Trophoblast cell (in vitro differentiated cells and primary cell): Measurements from ENCODE around the gene COL25A1.

Source experiments
- DNase-seq, 2 donors: peaks; one replicate each; pipeline ENCODE4 v3.0.0-alpha.2; 2016
- H2AFZ ChIP-seq: 2 replicates; pipeline ENCODE4 v1.6.1; 2013; ENCODE audit warnings: low read length, moderate library complexity, mild to moderate bottlenecking; ENCODE audit not compliant: insufficient read depth, poor library complexity
- H2AK5ac ChIP-seq: 2 replicates; pipeline ENCODE4 v1.6.1; 2013; ENCODE audit warnings: mild to moderate bottlenecking, low read length
- H2BK120ac ChIP-seq: 2 replicates; pipeline ENCODE4 v1.6.1; 2013; ENCODE audit warnings: low read length, mild to moderate bottlenecking, moderate library complexity; ENCODE audit not compliant: insufficient read depth, poor library complexity
- H2BK12ac ChIP-seq: 2 replicates; pipeline ENCODE4 v1.6.1; 2013; ENCODE audit warnings: mild to moderate bottlenecking, low read length, moderate library complexity
- H2BK5ac ChIP-seq: 2 replicates; pipeline ENCODE4 v1.6.1; 2013; ENCODE audit warnings: low read length, low read depth, moderate library complexity, mild to moderate bottlenecking; ENCODE audit not compliant: poor library complexity
- H3K14ac ChIP-seq: 2 replicates; pipeline ENCODE4 v1.6.1; 2013; ENCODE audit warnings: mild to moderate bottlenecking, low read length
- H3K18ac ChIP-seq: 2 replicates; pipeline ENCODE4 v1.6.1; 2013; ENCODE audit warnings: mild to moderate bottlenecking, low read length
- H3K23ac ChIP-seq: 2 replicates; pipeline ENCODE4 v1.6.1; 2013; ENCODE audit warnings: low read length
- H3K27ac ChIP-seq: 2 replicates; pipeline ENCODE4 v1.5.1; 2013; ENCODE audit warnings: low read depth, mild to moderate bottlenecking, inconsistent platforms, low read length, moderate library complexity
- H3K27me3 ChIP-seq: 2 replicates; pipeline ENCODE4 v1.6.1; 2013; ENCODE audit warnings: inconsistent platforms, mild to moderate bottlenecking, low read length, moderate library complexity; ENCODE audit not compliant: insufficient read depth
- H3K36me3 ChIP-seq, 2 experiments: 1 replicate in 1 of 2; 2 replicates in 1 of 2; pipeline ENCODE4 v1.6.1; 2013; ENCODE audit warnings: low read length in 2 of 2, mild to moderate bottlenecking in 2 of 2, moderate library complexity in 1 of 2; ENCODE audit not compliant: insufficient read depth in 2 of 2, control insufficient read depth in 1 of 2
- H3K4ac ChIP-seq: 2 replicates; pipeline ENCODE4 v1.6.1; 2013; ENCODE audit warnings: low read depth, mild to moderate bottlenecking, low read length, moderate library complexity
- H3K4me1 ChIP-seq, 2 experiments: 1 replicate in 1 of 2; 2 replicates in 1 of 2; pipeline ENCODE4 v1.6.1; 2013; ENCODE audit warnings: low read length in 2 of 2, mild to moderate bottlenecking in 2 of 2, moderate library complexity in 1 of 2; ENCODE audit not compliant: insufficient read depth in 2 of 2, control insufficient read depth in 1 of 2
- H3K4me2 ChIP-seq: 2 replicates; pipeline ENCODE4 v1.6.1; 2013; ENCODE audit warnings: inconsistent platforms, mild to moderate bottlenecking, low read length, moderate library complexity
- H3K4me3 ChIP-seq: 2 replicates; pipeline ENCODE4 v1.5.1; 2013; ENCODE audit warnings: mild to moderate bottlenecking, low read depth, low read length, inconsistent platforms
- H3K79me1 ChIP-seq: one replicate; pipeline ENCODE4 v1.6.1; 2013; ENCODE audit warnings: low read length
- H3K79me2 ChIP-seq: 2 replicates; pipeline ENCODE4 v1.6.1; 2013; ENCODE audit warnings: low read length, mild to moderate bottlenecking; ENCODE audit not compliant: control insufficient read depth, insufficient read depth, poor library complexity
- H3K9ac ChIP-seq: 2 replicates; pipeline ENCODE4 v1.6.1; 2013; ENCODE audit warnings: mild to moderate bottlenecking, low read length
- H3K9me3 ChIP-seq: 2 replicates; pipeline ENCODE4 v1.6.1; 2013; ENCODE audit warnings: low read depth, mild to moderate bottlenecking, control low read depth, inconsistent platforms, low read length; ENCODE audit not compliant: insufficient read depth
- H4K12ac ChIP-seq: 2 replicates; pipeline ENCODE4 v1.6.1; 2013; ENCODE audit warnings: low read depth, mild to moderate bottlenecking, low read length, moderate library complexity
- H4K8ac ChIP-seq: 2 replicates; pipeline ENCODE4 v1.6.1; 2013; ENCODE audit warnings: low read depth, mild to moderate bottlenecking, low read length, moderate library complexity
- H4K91ac ChIP-seq: one replicate; pipeline ENCODE4 v1.6.1; 2013; ENCODE audit warnings: low read depth, mild to moderate bottlenecking, low read length, moderate library complexity
- WGBS: extraction: QIAGEN DNeasy Blood & Tissue Kit; methylation state at CpG from one replicate; pipeline ENCODE4 v1.1.7; 2013; ENCODE audit warnings: missing lambda C conversion rate; ENCODE audit not compliant: insufficient read length, insufficient coverage; ENCODE audit errors: extremely low coverage; 5-methylcytosine and 5-hydroxymethylcytosine counted together

The COL25A1 gene

GRCh38 chr4:108833046-108833445, 469.4 kb downstream of the COL25A1 start:
- no peak overlapping the region for H3K18ac ChIP-seq
- H3K36me3 ChIP-seq, result no peaks in the 10 kb centered on the region
- no peaks in the 10 kb centered on the region for H3K79me1 ChIP-seq
- H3K4me2 ChIP-seq, result no peak overlapping the region
- no peaks in the 10 kb centered on the region for H3K27me3 ChIP-seq
- no peak overlapping the region for H2BK5ac ChIP-seq
- H3K4ac ChIP-seq, result no peak overlapping the region
- H3K79me2 ChIP-seq, result no peaks in the 10 kb centered on the region
- H4K8ac ChIP-seq, result no peak overlapping the region
- no peak overlapping the region for H2AK5ac ChIP-seq
- H3K27ac ChIP-seq, result no peak overlapping the region
- no peak overlapping the region for H3K4me3 ChIP-seq
- WGBS, result no CpG with 5 or more reads among the region's 4 CpGs
- H3K14ac ChIP-seq, result no peak overlapping the region
- no peak overlapping the region for H2BK12ac ChIP-seq
- no peak overlapping the region for H2BK120ac ChIP-seq
- no peak overlapping the region for H3K23ac ChIP-seq
- peak in 1 of 2 donors; percentile 15 for DNase-seq
- no peaks in the 10 kb centered on the region for H3K9me3 ChIP-seq
- no peak overlapping the region for H3K9ac ChIP-seq
- no peak overlapping the region for H4K12ac ChIP-seq
- H4K91ac ChIP-seq, result no peak overlapping the region
- no peaks in the 10 kb centered on the region for H3K4me1 ChIP-seq
- no peak overlapping the region for H2AFZ ChIP-seq

- no peak overlapping the region for H2AK5ac ChIP-seq
- H2BK5ac ChIP-seq, result no peak overlapping the region
- H3K36me3 ChIP-seq, result no peaks in the 10 kb centered on the region
- no peak overlapping the region for H3K18ac ChIP-seq
- H4K91ac ChIP-seq, result no peak overlapping the region
- H3K14ac ChIP-seq, result no peak overlapping the region
- no peak overlapping the region for H4K12ac ChIP-seq
- H3K4me2 ChIP-seq, result no peak overlapping the region
- H3K9ac ChIP-seq, result no peak overlapping the region
- no peak for DNase-seq
- H2BK120ac ChIP-seq, result no peak overlapping the region
- no peak overlapping the region for H3K4ac ChIP-seq
- H3K4me3 ChIP-seq, result no peak overlapping the region
- H3K27ac ChIP-seq, result no peak overlapping the region
- no peaks in the 10 kb centered on the region for H3K4me1 ChIP-seq
- H3K27me3 ChIP-seq, result no peaks in the 10 kb centered on the region
- no peaks in the 10 kb centered on the region for H3K79me1 ChIP-seq
- H3K79me2 ChIP-seq, result no peaks in the 10 kb centered on the region
- H3K23ac ChIP-seq, result no peak overlapping the region
- no peak overlapping the region for H2BK12ac ChIP-seq
- no peaks in the 10 kb centered on the region for H3K9me3 ChIP-seq
- no peak overlapping the region for H4K8ac ChIP-seq
- WGBS, result no CpG with 5 or more reads among the region's 3 CpGs
- no peak overlapping the region for H2AFZ ChIP-seq
Observed at GRCh38 chr4:108831886-108832285, 470.6 kb downstream of the COL25A1 start.

DNA sequence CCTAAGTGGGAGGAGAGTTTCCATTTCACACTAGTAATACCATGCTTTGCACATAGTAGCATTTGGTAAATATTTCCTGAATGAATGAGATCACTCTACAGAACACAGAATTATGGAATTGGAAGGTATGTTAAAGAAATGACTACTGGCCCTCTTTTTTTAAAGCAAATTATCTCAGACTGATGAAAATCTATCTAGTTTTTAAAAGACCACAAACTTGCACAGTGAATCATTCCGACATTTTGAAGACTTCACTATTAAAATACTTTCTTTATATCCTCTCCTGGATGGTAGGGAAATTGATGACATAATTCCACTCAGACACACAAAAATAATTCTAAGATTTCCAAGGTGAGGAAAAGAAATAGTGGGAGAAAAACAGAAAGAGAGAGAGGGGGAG, 471.2 kb downstream of the COL25A1 start:
- H3K79me1 ChIP-seq, result no peaks in the 10 kb centered on the region
- H3K4me1 ChIP-seq, result no peaks in the 10 kb centered on the region
- no peak overlapping the region for H3K27ac ChIP-seq
- H4K12ac ChIP-seq, result no peak overlapping the region
- no peak overlapping the region for H3K23ac ChIP-seq
- no peak overlapping the region for H3K18ac ChIP-seq
- no peak overlapping the region for H3K4me2 ChIP-seq
- no peaks in the 10 kb centered on the region for H3K79me2 ChIP-seq
- H3K4me3 ChIP-seq, result no peak overlapping the region
- H2BK5ac ChIP-seq, result no peak overlapping the region
- H2BK120ac ChIP-seq, result no peak overlapping the region
- no peak overlapping the region for H2AFZ ChIP-seq
- H4K91ac ChIP-seq, result no peak overlapping the region
- no peak overlapping the region for H2BK12ac ChIP-seq
- H3K27me3 ChIP-seq, result no peaks in the 10 kb centered on the region
- H2AK5ac ChIP-seq, result no peak overlapping the region
- no peak for DNase-seq
- WGBS, result no CpG with 5 or more reads among the region's 1 CpG
- H3K9ac ChIP-seq, result no peak overlapping the region
- H3K4ac ChIP-seq, result no peak overlapping the region
- H3K14ac ChIP-seq, result no peak overlapping the region
- H4K8ac ChIP-seq, result no peak overlapping the region
- no peaks in the 10 kb centered on the region for H3K9me3 ChIP-seq
- H3K36me3 ChIP-seq, result no peaks in the 10 kb centered on the region

GRCh38 chr4:108830509-108831244, 471.8 kb downstream of the COL25A1 start:
- Histone ChIP-seq H2AFZ (no peak overlapping the region), H2BK120ac (no peak overlapping the region), H2BK5ac (no peak overlapping the region), H3K79me1 (no peaks in the 10 kb centered on the region), H3K36me3 (no peaks in the 10 kb centered on the region), H4K12ac (no peak overlapping the region), H3K4me1 (no peaks in the 10 kb centered on the region), H3K14ac (no peak overlapping the region), H3K4me3 (no peak overlapping the region), H3K4ac (no peak overlapping the region), H2AK5ac (no peak overlapping the region), H3K27me3 (no peaks in the 10 kb centered on the region), H3K4me2 (no peak overlapping the region), H3K23ac (no peak overlapping the region), H3K79me2 (no peaks in the 10 kb centered on the region), H3K27ac (no peak overlapping the region), H3K9me3 (no peaks in the 10 kb centered on the region), H4K91ac (no peak overlapping the region), H4K8ac (no peak overlapping the region), H3K18ac (no peak overlapping the region), H2BK12ac (no peak overlapping the region), H3K9ac (no peak overlapping the region)
- DNase-seq, result no peak
- WGBS, result no CpG with 5 or more reads among the region's 4 CpGs
